ENCODE measurements around the gene MGMT. TPM values are rescaled to one million over a fixed set of nuclear protein-coding genes. Genes with fewer than 3 reads are reported as not detected.

Gene MGMT
- polyA plus RNA-seq, 1 experiment: 10.9 TPM

DNA sequence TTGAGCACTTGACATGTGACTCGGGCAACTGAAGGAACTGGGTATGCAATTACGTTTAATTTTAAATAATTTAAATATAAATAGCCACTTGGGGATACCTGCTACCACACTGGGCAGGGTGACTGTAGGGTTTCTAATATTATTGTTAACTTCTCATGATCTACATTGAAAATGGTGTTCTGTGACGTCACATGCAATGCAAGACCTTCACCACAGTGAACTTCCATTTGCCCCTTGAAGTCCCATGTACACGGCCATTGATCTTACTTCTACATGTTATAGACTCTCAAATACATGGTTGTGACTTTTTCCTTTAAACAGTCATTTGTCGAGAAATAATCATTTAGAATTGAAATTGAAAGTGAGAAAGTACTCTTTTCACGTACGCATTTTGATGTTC, 154.0 kb downstream of the MGMT start:
- no peak for DNase-seq (ENCODE audit: low read depth, low spot score)
- ChIA-PET CTCF (no interaction called here), POLR2A (no interaction called here)
- TF ChIP-seq, protein P1, sequence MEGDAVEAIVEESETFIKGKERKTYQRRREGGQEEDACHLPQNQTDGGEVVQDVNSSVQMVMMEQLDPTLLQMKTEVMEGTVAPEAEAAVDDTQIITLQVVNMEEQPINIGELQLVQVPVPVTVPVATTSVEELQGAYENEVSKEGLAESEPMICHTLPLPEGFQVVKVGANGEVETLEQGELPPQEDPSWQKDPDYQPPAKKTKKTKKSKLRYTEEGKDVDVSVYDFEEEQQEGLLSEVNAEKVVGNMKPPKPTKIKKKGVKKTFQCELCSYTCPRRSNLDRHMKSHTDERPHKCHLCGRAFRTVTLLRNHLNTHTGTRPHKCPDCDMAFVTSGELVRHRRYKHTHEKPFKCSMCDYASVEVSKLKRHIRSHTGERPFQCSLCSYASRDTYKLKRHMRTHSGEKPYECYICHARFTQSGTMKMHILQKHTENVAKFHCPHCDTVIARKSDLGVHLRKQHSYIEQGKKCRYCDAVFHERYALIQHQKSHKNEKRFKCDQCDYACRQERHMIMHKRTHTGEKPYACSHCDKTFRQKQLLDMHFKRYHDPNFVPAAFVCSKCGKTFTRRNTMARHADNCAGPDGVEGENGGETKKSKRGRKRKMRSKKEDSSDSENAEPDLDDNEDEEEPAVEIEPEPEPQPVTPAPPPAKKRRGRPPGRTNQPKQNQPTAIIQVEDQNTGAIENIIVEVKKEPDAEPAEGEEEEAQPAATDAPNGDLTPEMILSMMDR (IDR thresholded peaks at IDR 0.05; ENCODE audit: low read depth, low read length): no peak
- H3K27me3 ChIP-seq (ENCODE audit: control insufficient read depth, insufficient read depth, low read length): no peaks in the 10 kb centered on the region
- H3K27ac ChIP-seq (ENCODE audit: low read depth, low read length): no peak overlapping the region
- H3K4me3 ChIP-seq (ENCODE audit: low read depth, low read length): no peak overlapping the region
- H3K9me3 ChIP-seq (ENCODE audit: control insufficient read depth, insufficient read depth, low read length): peaks cover 4% of the 10 kb centered on the region

DNA sequence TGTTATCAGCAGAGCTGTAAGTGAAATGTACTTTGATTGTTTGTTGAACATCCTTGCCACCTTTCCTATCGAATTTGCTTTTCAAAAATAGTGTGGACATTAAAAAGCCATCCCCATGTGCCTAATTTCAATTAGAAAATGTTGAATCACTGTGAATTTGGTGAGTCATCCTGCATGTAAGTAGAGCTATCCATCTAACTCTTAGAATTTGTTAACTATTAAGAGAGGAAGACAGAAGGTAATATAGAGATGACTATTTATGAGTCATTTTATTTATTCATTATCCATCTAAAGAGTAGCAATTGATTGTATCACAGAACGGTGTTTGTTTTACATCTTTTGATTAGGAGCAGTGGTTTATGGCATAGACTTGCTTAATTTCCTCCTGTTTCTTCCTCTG, 154.7 kb downstream of the MGMT start:
- Histone ChIP-seq H3K4me3 (ENCODE audit: low read depth, low read length) (no peak overlapping the region), H3K27ac (ENCODE audit: low read depth, low read length) (no peak overlapping the region)
- DNase-seq (ENCODE audit: low read depth, low spot score): no peak

DNA sequence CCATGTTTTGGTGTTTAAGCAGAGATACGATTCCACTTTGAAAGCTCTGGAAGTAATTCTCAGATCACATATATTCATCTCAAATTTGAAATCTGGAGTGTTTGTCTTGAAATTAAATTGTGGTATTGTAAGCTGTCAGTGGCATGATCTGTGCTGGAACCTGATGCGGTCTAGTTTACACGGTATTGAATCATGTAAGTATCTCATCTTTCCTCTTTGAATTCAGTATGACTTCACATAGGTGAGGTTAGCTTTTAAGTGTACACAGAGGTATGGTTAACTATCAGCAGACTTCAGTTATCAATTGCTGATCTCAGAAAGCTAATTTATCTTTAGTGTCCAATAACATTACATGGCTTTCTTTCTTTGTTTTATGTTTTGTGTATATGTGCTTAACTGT, 155.2 kb downstream of the MGMT start:
- CTCF ChIA-PET: no interaction called here
- Histone ChIP-seq H3K9me3 (ENCODE audit: control insufficient read depth, insufficient read depth, low read length) (peaks cover 7% of the 10 kb centered on the region), H3K27ac (ENCODE audit: low read depth, low read length) (no peak overlapping the region), H3K4me3 (ENCODE audit: low read depth, low read length) (no peak overlapping the region), H3K27me3 (ENCODE audit: control insufficient read depth, insufficient read depth, low read length) (no peaks in the 10 kb centered on the region)
- TF ChIP-seq, protein P1 (IDR thresholded peaks at IDR 0.05; ENCODE audit: low read depth, low read length): no peak
- DNase-seq (ENCODE audit: low read depth, low spot score): no peak
- POLR2A ChIA-PET: interaction anchor here (1.0 kb wide), 1 partner anchor 9 kb away, joined by 4 read pairs; no protein-coding TSS in a partner anchor

More for the DNA sequence above, 154.7 kb downstream of the MGMT start:
- Histone ChIP-seq H3K27me3 (ENCODE audit: control insufficient read depth, insufficient read depth, low read length) (no peaks in the 10 kb centered on the region), H3K9me3 (ENCODE audit: control insufficient read depth, insufficient read depth, low read length) (peaks cover 4% of the 10 kb centered on the region)
- ChIA-PET CTCF (no interaction called here), POLR2A (no interaction called here)
- TF ChIP-seq, protein P1 (IDR thresholded peaks at IDR 0.05; ENCODE audit: low read depth, low read length): no peak

DNA sequence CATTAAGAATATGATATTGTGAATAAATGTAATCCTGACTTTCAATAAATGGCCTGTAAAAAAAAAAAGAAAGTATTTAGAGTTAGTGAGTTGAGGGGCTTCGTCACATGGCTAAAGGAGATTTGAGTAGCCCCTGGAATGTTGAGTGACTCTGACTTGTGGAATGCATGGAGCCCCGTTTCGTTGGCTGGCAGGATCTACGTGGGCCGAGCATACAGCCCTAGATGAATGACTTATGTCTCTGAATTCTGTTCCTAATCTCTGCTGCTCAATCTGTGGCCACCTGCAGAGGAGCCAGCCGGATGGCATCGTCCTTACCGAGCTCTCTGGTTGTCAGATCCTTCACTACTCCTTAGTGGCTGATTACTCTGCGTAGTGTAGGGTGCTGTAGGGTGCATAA, 155.7 kb downstream of the MGMT start:
- ChIA-PET POLR2A (interaction anchor here (1.0 kb wide), 1 partner anchor 8 kb away, joined by 4 read pairs; no protein-coding TSS in a partner anchor), CTCF (no interaction called here)
- DNase-seq (ENCODE audit: low read depth, low spot score): peak; percentile 11
- Histone ChIP-seq H3K9me3 (ENCODE audit: control insufficient read depth, insufficient read depth, low read length) (peaks cover 7% of the 10 kb centered on the region), H3K27me3 (ENCODE audit: control insufficient read depth, insufficient read depth, low read length) (no peaks in the 10 kb centered on the region), H3K4me3 (ENCODE audit: low read depth, low read length) (no peak overlapping the region), H3K27ac (ENCODE audit: low read depth, low read length) (no peak overlapping the region)
- TF ChIP-seq, protein P1 (IDR thresholded peaks at IDR 0.05; ENCODE audit: low read depth, low read length): no peak

DNA sequence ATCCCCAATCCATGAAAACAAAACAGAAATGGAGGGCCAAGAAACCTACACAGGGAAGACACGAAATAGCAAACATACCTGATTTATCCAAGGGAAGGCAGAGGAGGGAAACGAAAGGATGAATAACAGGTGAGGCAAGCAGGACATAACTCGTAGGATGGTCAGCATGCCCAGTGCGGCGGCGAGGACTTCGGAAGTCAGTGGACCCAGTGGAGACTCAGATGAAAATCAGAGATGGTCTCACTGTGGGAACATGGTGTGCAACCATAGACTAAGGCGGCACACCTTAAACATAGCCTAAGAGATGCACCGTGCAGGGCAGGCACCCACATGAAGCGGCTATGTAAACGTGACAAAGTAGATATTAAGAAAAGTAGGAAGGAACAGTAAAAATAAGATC, 157.5 kb downstream of the MGMT start:
- no peak overlapping the region for H3K27ac ChIP-seq (ENCODE audit: low read depth, low read length)
- ChIA-PET CTCF (no interaction called here), POLR2A (no interaction called here)

More for the DNA sequence above, 157.5 kb downstream of the MGMT start:
- peaks cover 11% of the 10 kb centered on the region for H3K9me3 ChIP-seq (ENCODE audit: control insufficient read depth, insufficient read depth, low read length)
- no peaks in the 10 kb centered on the region for H3K27me3 ChIP-seq (ENCODE audit: control insufficient read depth, insufficient read depth, low read length)
- TF ChIP-seq, protein P1 (IDR thresholded peaks at IDR 0.05; ENCODE audit: low read depth, low read length): no peak
- no peak for DNase-seq (ENCODE audit: low read depth, low spot score)
- no peak overlapping the region for H3K4me3 ChIP-seq (ENCODE audit: low read depth, low read length)
